Breast epithelium (tissue), 3 donors: ENCODE results near the gene HEXD.

Experiments used
- CTCF ChIP-seq, 3 donors: fragments of 450-650 bp; IDR thresholded peaks; one replicate each; pipeline ENCODE4 v1.5.1; 2016 to 2017; ENCODE audit warnings: antibody characterized with exemption in 3 of 3, mild to moderate bottlenecking in 3 of 3, moderate library complexity in 3 of 3
- POLR2A ChIP-seq: fragments of 450-650 bp; IDR thresholded peaks from one replicate; pipeline ENCODE4 v1.6.1; 2016; ENCODE audit warnings: antibody characterized with exemption, mild to moderate bottlenecking, moderate library complexity

- TF ChIP-seq CTCF (IDR thresholded peaks at IDR 0.05) (no peak), POLR2A (no peak)
These were observed 43.4 kb upstream of the HEXD start for GRCh38 chr17:82374626-82375331.
